Activated naive CD4-positive, alpha-beta T cell treated with anti-CD3 and anti-CD28 coated beads, Interleukin-2, amount 50 U/mL, for 72 hours (primary cell): ENCODE measurements around the gene GRID1. TPM values are rescaled to one million over a fixed set of nuclear protein-coding genes. Genes with fewer than 3 reads are reported as not detected.
A peak's percentile ranks its signal among the peaks of the same experiment; 100 is the strongest.
"Not testable (repeated sequence)": the region's sequence is repeated elsewhere in the genome, so short reads cannot be mapped to it uniquely, and the experiment has no call there.

Source experiments
- ATAC-seq, 2 donors: fragments of 150-1000 bp; cut with Tn5 transposase; 2 replicates each; pipeline ENCODE4 v1.10.0; 2021; ENCODE audit warnings: mild to moderate bottlenecking in 2 of 2, moderate library complexity in 2 of 2
- DNase-seq, 2 donors: peaks; one replicate each; pipeline ENCODE4 v3.0.0; 2021 to 2022; ENCODE audit warnings: low spot score in 2 of 2
- H3K27ac Mint-ChIP-seq, 2 donors: one replicate each; pipeline ENCODE4 v1.8.0; 2022; ENCODE audit warnings: mild to moderate bottlenecking in 2 of 2, mixed read lengths in 2 of 2
- H3K36me3 Mint-ChIP-seq, 2 donors: one replicate each; pipeline ENCODE4 v1.8.0; 2022; ENCODE audit warnings: mixed read lengths in 2 of 2
- H3K9me3 Mint-ChIP-seq, 2 donors: one replicate each; pipeline ENCODE4 v1.8.0; 2022; ENCODE audit warnings: mixed read lengths in 2 of 2
- total RNA-seq, 2 donors: library from RNA; stranded (reverse); gene quantifications; one replicate each; pipeline ENCODE4 v1.2.3, GENCODE V29; 2022

GRID1 gene
- total RNA-seq, 2 donors from 2014 or later: not detected

DNA sequence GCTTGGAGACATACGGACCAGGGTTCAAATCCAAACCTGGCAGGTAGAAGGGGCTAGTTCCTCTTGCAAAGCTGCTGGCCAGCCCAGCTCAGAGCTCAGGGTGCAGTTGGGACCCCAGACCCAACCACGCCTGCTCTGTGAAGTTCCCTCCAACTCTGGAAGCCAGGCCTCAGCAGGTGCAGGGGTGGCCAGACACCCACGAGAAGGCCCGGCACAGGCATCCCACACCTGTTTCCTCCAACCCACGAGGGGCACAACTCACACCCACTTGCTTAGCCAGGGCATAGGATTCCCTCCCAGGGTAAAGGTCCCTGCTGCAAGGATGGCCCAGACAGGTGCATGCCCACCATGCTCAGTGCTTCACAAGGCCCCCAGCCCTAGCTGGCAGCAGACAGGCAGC, 262.4 kb downstream of the GRID1 start:
- no peaks in the 10 kb centered on the region for H3K9me3 Mint-ChIP-seq
- no peak overlapping the region for H3K27ac Mint-ChIP-seq
- DNase-seq (no peak), ATAC-seq (no peak)
- no peaks in the 10 kb centered on the region for H3K36me3 Mint-ChIP-seq

DNA sequence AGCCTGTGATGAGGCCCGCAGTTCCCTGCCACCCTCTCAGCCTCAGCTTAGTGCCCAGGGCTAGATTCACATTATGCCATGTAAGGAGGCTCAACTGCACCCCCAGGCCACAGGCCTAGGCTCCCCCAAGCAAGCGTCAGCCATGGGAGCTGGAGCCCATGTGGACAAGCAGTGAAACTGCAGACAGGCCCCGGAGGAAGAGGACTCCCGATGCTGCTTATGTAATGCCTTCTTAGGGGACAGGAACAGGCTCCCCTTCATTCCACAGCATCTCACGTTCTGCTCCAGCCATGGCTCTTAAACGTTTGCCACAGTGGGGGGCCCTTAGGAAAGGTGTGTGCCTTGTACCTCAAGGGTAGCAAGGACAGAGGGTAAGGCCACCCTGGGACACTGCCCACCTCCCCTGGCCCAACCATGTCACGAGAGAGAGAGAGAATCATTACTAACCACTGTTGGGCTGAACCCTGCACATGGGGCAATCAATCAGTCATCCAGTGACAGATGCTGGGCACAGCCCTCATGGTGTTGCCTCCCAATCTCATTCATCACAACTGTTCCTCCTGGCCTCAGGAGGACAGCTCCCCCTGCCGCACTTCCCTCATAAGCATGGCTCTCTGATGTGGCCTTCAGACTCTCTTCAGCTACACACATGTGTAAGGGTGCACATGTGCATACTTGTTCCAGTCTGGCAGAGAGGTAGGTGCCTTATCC, 263.0 kb downstream of the GRID1 start:
- no peaks in the 10 kb centered on the region for H3K36me3 Mint-ChIP-seq
- DNase-seq: no peak
- H3K27ac Mint-ChIP-seq: no peak overlapping the region
- ATAC-seq: no peak
- H3K9me3 Mint-ChIP-seq: no peaks in the 10 kb centered on the region

DNA sequence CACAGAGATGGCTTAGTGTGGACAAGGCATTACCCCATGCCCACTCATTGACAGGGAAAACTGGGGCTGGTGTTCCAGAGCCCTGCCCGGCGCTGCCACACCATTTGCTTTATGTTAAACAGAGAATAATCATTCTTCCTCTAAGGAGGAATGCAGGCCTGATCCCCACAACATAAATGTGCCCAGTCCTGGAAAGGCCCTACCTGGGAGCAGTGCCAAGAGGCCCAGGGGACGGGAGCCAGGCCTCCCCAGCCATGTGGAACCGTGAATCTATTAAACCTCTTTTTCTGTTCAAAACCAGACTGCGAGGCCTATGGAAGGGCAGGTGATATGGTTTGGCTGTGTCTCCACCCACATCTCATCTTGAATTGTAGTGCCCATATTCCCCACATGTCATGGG, 264.1 kb downstream of the GRID1 start:
- DNase-seq: no peak
- H3K27ac Mint-ChIP-seq: no peak overlapping the region
- no peaks in the 10 kb centered on the region for H3K36me3 Mint-ChIP-seq
- ATAC-seq: no peak
- no peaks in the 10 kb centered on the region for H3K9me3 Mint-ChIP-seq

DNA sequence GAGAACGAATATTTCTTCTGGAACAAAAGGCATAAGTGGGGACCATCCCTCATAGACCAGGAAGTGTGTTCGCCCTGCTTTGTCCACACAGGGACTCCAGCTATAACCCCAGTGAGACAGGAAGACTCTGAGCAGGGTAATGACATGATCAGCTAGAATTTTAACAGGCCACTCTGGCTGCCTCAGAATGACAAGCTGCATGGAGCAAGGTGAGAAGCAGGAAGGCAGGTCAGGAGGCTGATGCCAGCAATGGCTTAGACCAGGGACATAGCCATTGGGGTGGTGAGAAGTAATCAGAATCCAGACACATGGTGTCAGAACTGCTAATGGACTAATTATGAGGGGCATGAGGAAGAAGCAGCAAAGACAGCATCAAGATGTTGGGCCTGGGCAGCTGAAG, 264.6 kb downstream of the GRID1 start:
- H3K9me3 Mint-ChIP-seq: no peaks in the 10 kb centered on the region
- no peak overlapping the region for H3K27ac Mint-ChIP-seq
- no peaks in the 10 kb centered on the region for H3K36me3 Mint-ChIP-seq
- DNase-seq (no peak), ATAC-seq (no peak)

DNA sequence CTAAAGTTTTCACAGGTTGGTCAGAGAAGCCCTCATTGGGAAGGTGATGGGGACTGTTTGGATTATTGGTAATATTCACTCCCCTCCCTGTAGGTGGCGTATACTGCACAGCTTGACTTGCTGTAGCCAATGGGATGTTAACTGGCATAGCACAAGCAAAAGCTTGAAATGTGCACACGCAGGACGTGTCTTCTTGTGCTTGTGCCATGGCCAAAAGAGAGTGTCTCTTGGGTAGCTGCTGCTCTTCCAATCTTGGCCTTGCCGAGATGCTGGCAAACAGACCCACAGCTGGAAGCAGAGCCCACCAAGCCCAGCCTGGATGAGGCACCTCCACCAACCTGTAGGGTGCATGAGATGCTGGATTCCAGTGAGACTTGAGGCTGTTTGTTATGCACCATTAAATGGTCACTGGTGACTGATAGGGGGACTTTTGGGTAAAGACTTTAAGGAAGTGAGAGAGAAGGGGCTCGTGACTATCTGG, 266.0 kb downstream of the GRID1 start:
- H3K36me3 Mint-ChIP-seq: no peaks in the 10 kb centered on the region
- no peak for DNase-seq
- H3K9me3 Mint-ChIP-seq: no peaks in the 10 kb centered on the region
- H3K27ac Mint-ChIP-seq: no peak overlapping the region
- peak; percentile 34 to 78 for ATAC-seq

DNA sequence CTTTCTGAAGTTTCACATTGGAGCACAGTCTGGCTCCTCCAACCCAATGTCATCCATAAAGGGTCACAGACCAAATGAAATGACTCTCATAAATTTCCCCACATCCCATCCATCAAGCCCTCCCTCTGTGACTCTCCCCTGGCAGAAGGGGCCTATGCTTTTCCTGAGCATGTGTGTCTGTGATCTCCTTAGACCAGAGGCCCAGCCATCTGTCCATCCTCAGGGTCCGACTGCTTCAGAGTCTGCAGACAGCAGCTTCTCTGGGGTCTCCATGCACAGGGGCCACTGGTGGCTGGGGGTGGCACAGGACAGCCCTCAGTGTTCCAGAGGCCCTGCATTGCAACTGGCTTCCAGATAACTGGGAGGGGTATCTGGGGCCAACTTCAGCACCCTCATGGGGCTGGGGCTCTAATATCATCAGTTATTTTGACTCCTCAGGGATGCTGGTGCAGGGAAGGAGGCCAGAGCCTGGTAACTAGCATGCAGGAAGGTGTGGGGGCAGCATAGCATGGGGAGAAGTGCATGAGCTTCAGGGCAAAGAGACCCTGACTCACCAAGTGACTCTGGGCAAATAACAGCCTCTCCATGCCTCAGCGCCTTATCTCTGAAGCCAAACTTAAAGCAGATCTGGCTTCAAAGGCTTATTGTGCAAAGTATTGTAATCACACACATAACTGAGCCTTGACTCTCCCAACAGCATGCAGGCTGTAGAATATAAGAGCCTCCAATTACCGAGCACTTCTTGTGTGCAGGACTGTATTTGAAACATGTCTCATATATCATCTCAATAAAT, 266.9 kb downstream of the GRID1 start:
- ATAC-seq (no peak), DNase-seq (no peak)
- Mint-ChIP-seq H3K27ac (no peak overlapping the region), H3K36me3 (no peaks in the 10 kb centered on the region), H3K9me3 (no peaks in the 10 kb centered on the region)

DNA sequence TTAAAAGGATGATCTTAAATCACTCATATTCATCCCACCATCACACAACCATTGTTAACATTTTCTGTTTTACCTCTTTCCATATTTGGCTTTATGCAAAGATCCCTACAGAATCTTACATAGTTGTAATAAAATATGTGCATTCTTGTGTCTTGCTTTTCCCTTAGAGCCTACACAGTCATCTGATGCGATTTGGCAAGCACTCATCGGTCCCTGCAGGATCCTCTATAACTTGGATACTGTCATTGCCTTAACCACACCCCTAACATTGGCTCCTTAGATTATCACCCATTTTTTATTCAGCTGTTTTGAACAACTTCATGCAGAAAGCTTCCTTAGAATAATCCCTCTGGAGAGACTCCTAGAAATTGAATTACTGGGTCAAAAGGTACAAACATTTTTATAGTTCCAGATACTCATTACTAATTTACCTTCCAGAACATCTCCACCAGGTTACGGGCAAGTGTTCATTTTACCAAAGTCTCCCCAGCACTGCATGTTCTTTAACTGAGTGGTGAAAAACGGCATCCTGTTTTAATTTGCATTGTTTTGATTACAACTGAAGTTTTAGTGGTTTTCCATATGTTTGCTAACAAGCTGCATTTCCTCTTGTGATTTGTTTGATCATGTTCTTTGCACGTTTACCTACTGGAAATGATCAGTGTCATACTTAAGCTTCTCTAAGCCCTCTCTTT, 268.3 kb downstream of the GRID1 start:
- Mint-ChIP-seq H3K9me3 (no peaks in the 10 kb centered on the region), H3K27ac (no peak overlapping the region), H3K36me3 (no peaks in the 10 kb centered on the region)
- ATAC-seq: no peak
- no peak for DNase-seq

DNA sequence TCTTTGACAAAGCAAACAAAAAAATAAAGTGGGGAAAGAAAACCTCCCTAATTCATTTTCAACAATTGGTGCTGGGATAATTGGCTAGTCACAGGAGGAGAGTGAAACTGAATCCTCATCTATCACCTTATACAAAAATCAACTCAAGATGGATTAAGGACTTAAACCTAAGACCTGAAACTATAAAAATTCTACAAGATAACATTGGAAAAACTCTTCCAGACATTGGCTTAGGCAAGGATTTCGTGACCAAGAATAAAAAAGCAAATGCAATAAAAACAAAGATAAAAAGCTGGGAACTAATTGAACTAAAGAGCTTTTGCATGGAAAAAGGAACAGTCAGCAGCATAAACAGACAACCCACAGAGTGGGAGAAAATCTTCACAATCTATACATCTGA, 271.5 kb downstream of the GRID1 start:
- not testable (repeated sequence) for H3K27ac Mint-ChIP-seq, H3K36me3 Mint-ChIP-seq, H3K9me3 Mint-ChIP-seq, DNase-seq, ATAC-seq

DNA sequence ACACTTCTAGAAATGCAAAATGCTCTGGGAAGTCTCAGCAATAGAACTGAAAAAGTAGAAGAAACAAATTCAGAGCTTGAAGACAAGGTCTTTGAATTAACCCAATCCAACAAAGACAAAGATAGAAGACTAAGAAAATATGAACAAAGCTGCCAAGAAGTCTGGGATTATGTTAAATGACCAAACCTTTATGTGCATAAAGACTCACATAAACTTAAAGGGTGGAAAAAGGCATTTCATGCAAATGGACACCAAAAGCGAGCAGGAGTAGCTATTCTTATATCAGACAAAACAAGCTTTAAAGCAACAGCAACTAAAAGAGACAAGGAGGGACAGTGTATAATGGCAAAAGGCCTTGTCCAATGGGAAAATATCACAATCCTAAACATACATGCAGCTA, 274.3 kb downstream of the GRID1 start:
- not testable (repeated sequence) for H3K27ac Mint-ChIP-seq, DNase-seq, H3K9me3 Mint-ChIP-seq, H3K36me3 Mint-ChIP-seq, ATAC-seq

DNA sequence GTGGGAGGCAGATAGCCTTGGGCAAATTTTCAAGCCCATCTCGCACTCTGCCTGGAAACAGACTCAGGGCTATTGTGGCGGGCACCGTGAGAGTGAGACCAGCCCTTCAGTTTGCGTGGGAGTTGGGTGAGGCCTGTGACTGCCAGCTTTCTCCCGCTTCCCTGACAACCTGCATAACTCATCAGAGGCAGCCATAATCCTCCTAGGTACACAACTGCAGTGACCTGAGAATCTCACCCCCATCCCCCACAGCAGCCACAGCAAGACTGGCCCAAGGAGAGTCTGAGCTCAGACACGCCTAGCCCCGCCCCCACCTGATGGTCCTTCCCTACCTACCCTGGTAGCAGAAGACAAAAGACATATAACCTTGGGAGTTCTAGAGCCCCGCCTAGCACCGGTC, 275.4 kb downstream of the GRID1 start:
- Mint-ChIP-seq H3K27ac (no peak overlapping the region), H3K36me3 (no peaks in the 10 kb centered on the region)

DNA sequence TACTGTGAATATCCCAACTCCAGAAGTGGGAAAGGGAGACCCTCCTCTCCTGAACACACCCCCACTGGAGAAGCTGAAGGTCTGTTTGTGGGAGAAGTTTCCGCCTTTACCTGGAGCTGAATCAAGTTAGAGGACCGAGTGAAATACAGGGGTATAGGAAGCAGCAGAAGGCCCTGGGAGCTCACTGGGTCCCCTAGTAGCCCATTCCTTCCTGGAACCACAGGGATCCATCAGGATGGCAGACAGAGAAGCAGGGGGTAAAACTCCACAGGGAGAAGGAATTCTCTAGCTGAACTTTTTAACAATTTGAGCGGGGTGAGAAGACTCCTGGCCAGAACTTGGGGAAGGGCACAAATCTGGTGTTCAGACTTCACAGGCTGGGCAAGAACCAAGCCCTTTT, 275.8 kb downstream of the GRID1 start:
- no peak overlapping the region for H3K27ac Mint-ChIP-seq
- no peak for ATAC-seq
- H3K36me3 Mint-ChIP-seq: no peaks in the 10 kb centered on the region

More for the DNA sequence above, 275.4 kb downstream of the GRID1 start:
- ATAC-seq (no peak), DNase-seq (no peak)
- no peaks in the 10 kb centered on the region for H3K9me3 Mint-ChIP-seq

DNA sequence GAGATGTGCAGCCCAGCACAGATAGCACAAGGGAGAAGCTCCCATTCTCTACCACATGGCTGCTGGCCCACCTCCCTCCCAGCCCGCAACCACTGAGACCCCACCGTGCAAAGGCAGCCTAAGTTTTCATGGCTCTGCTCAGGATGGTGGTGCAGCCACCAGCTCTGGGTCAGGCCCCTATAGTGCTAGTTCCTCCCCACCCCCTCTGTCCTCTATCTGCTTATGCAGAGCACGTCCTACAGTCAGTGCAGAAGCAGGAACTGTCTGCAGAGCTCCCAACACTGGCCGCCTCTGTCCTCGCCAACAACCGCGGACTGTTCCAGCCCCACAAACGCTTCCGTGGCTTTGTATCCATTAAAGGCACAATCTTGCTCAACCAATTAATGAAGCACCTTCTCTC, 278.9 kb downstream of the GRID1 start:
- ATAC-seq: no peak
- Mint-ChIP-seq H3K27ac (no peak overlapping the region), H3K36me3 (no peaks in the 10 kb centered on the region), H3K9me3 (no peaks in the 10 kb centered on the region)
- DNase-seq: no peak

More for the DNA sequence above, 275.8 kb downstream of the GRID1 start:
- no peaks in the 10 kb centered on the region for H3K9me3 Mint-ChIP-seq
- no peak for DNase-seq

DNA sequence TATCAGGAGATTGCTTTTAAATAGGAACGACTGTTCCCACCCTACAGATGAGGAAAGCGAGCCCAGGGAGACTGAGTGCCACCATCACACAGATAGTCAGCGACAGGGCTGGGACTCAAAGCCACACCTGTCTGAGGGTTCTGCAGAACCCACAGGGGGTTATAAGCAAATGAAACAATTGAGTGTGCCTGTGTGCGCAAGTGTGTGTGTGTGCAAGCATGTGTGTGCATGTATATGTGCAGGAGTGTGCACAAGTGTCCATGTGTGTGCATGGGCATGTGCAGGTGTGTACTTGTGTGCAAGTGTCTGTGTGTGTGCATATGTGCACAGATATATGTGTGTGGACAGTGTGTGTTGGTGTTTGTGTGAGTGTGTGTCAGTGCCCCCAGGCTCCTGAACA, 280.2 kb downstream of the GRID1 start:
- Mint-ChIP-seq H3K9me3 (no peaks in the 10 kb centered on the region), H3K27ac (no peak overlapping the region), H3K36me3 (no peaks in the 10 kb centered on the region)
- ATAC-seq: no peak
- no peak for DNase-seq

DNA sequence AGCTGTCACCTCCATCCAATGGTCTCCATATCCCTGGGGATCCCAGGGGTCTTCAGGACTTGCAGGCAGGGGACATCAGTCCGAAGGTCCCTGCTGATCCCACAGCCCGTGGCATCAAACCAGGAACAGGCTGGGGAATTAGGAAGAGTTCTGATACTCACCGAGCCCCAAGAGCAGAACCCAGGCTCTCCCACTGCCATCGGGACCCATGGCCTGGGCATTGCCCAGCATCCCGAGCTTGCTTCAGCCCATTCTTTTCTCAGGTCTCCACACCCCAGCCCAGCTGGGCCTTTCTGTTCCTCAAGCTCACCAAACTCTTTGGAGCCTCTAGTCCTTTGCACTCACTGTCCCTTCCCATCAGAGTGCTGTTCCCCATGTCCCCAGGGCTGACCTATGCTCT, 280.9 kb downstream of the GRID1 start:
- ATAC-seq (no peak), DNase-seq (no peak)
- no peaks in the 10 kb centered on the region for H3K36me3 Mint-ChIP-seq
- no peaks in the 10 kb centered on the region for H3K9me3 Mint-ChIP-seq
- H3K27ac Mint-ChIP-seq: no peak overlapping the region

DNA sequence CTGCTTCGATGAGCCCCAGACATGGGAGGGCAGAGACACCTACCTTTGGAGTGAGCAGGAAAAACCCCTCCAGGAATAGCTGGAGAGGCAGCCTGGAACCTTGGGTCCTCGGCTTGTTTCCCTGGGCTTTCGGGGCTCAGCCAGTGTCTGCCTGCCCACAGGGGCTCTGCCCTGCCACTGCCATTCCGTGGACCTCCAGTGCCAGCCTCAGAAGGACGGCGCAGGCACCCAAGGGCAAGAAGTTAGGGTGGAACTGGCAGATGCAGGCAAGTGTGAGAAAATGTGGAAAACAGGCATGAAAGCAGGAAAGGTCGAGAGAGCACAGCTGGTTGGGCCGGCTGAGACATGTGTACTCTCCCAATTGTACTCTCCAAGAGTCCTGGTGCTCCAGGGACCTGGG, 281.5 kb downstream of the GRID1 start:
- DNase-seq: no peak
- no peaks in the 10 kb centered on the region for H3K36me3 Mint-ChIP-seq
- no peak overlapping the region for H3K27ac Mint-ChIP-seq
- no peak for ATAC-seq
- H3K9me3 Mint-ChIP-seq: no peaks in the 10 kb centered on the region

DNA sequence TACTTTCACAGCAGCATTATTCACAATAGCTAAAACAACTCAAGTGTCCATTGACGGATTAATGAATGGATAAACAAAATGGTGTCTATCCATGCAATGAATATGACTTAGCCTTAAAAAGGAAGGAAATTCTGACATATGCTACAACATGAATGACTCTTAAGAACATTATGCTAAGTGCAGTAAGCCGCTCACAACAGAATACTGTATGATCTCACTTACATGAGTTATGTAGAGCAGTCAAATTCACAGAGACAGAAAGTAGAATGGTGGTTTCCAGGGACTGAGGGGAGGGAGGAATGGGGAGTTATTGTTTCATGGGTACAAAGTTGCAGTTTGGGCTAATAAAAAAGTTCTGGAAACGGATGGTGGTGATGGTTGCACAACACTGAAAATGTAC, 282.0 kb downstream of the GRID1 start:
- Mint-ChIP-seq H3K27ac (no peak overlapping the region), H3K36me3 (no peaks in the 10 kb centered on the region), H3K9me3 (no peaks in the 10 kb centered on the region)
- no peak for DNase-seq
- no peak for ATAC-seq

DNA sequence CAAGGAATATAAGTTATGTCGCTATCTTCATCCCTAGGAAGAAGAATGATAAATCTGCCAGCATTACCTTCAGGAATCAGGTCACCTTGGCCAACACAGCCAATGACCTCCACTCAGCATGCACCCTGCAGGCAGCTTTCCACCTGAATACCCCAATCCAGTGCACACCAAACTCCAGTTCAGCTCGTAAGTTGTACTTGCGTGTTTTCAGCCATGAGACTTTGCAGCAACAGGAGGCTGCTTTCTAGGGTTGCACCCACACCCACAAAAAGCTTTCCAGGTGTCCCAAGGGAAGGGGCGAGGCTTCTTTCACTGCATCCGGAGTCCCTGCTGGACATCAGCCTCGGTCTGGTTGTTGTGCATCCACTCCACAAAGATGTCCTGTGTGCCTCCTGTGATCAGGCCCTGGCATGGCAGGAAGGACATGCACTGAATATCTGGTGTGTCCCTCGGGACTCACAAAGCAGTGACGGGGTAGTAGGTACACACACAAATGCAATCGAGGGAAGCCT, 282.9 kb downstream of the GRID1 start:
- DNase-seq: no peak
- Mint-ChIP-seq H3K27ac (no peak overlapping the region), H3K36me3 (no peaks in the 10 kb centered on the region), H3K9me3 (no peaks in the 10 kb centered on the region)
- ATAC-seq: no peak
